Activated CD4-positive, alpha-beta T cell treated with anti-CD3 and anti-CD28 coated beads, Interleukin-2, amount 10 ng/mL, durations not matched to agents 7 days and 5 days (primary cell): ENCODE data around the gene CKB. TPM values are rescaled to one million over a fixed set of nuclear protein-coding genes. Genes with fewer than 3 reads are reported as not detected.

ENCODE experiments used
- total RNA-seq, 2 experiments: library from RNA; stranded (reverse); gene quantifications; one replicate each; pipeline ENCODE4 v1.2.3, GENCODE V29; 2021

The CKB gene
- total RNA-seq, 2 experiments from 2014 or later = 0.52 to 0.67 TPM

Other genes with a start within 250 kb of the CKB start
- 100 to 1,000 TPM; 176 to 179 TPM for gene EIF5, start 188.6 kb downstream of the CKB start, total RNA-seq
- 10 to 100 TPM; 78.6 to 81.4 TPM for gene MARK3, start 137.4 kb downstream of the CKB start, total RNA-seq
- 1 to 10 TPM; 7.0 to 8.8 TPM for gene TRMT61A, start 6.4 kb upstream of the CKB start, total RNA-seq
- 10 to 100 TPM; 29.8 to 30.5 TPM for gene BAG5, start 39.8 kb upstream of the CKB start, total RNA-seq
- gene COA8, start 40.1 kb upstream of the CKB start, total RNA-seq = 10 to 100 TPM; 24.7 to 24.9 TPM
- 100 to 1,000 TPM; 126 to 135 TPM for gene KLC1, start 106.4 kb upstream of the CKB start, total RNA-seq
- gene XRCC3, start 192.6 kb upstream of the CKB start, total RNA-seq = 10 to 100 TPM; 36.4 to 37.4 TPM
- 10 to 100 TPM; 16.9 to 17.2 TPM for gene ZFYVE21, start 193.0 kb upstream of the CKB start, total RNA-seq